ENCODE data around the gene ZNF500.

Gene ZNF500

GRCh38 chr16:4733747-4734062 is 33.3 kb downstream of the ZNF500 start:
- H3K36me3 ChIP-seq (ENCODE audit: control insufficient read depth in 2 of 2, insufficient read depth in 2 of 2, low read length in 2 of 2), result peaks cover 12 to 22% of the 10 kb centered on the region in 2 donors
- H3K4me3 ChIP-seq (ENCODE audit: low read length in 2 of 2), result peak overlapping the region; percentile 81 to 88
- no peaks in the 10 kb centered on the region for H3K27me3 ChIP-seq (ENCODE audit: control insufficient read depth in 2 of 2, insufficient read depth in 2 of 2, low read length in 2 of 2)
- peaks cover 6 to 9% of the 10 kb centered on the region in 2 donors for H3K4me1 ChIP-seq (ENCODE audit: control insufficient read depth in 2 of 2, insufficient read depth in 2 of 2, low read length in 2 of 2)
- H3K27ac ChIP-seq (ENCODE audit: low read depth in 2 of 2, low read length in 2 of 2), result peak overlapping the region; percentile 81 to 83
- no peaks in the 10 kb centered on the region for H3K9me3 ChIP-seq (ENCODE audit: control insufficient read depth in 2 of 2, low read length in 2 of 2)
- H3K9ac ChIP-seq (ENCODE audit: low read depth in 1 of 2, low read length in 2 of 2), result peak overlapping the region; percentile 61 to 64

GRCh38 chr16:4733211-4733742 is 33.7 kb downstream of the ZNF500 start:
- H3K27ac ChIP-seq (ENCODE audit: low read depth in 2 of 2, low read length in 2 of 2), result no peak overlapping the region

GRCh38 chr16:4729876-4730275 is 37.1 kb downstream of the ZNF500 start:
- Histone ChIP-seq H3K9ac (ENCODE audit: low read depth in 1 of 2, low read length in 2 of 2) (no peak overlapping the region), H3K27me3 (ENCODE audit: control insufficient read depth in 2 of 2, insufficient read depth in 2 of 2, low read length in 2 of 2) (no peaks in the 10 kb centered on the region), H3K4me1 (ENCODE audit: control insufficient read depth in 2 of 2, insufficient read depth in 2 of 2, low read length in 2 of 2) (peaks cover under 1 to 4% of the 10 kb centered on the region in 2 donors), H3K36me3 (ENCODE audit: control insufficient read depth in 2 of 2, insufficient read depth in 2 of 2, low read length in 2 of 2) (peaks cover 25 to 45% of the 10 kb centered on the region in 2 donors), H3K4me3 (ENCODE audit: low read length in 2 of 2) (no peak overlapping the region), H3K27ac (ENCODE audit: low read depth in 2 of 2, low read length in 2 of 2) (no peak overlapping the region), H3K9me3 (ENCODE audit: control insufficient read depth in 2 of 2, low read length in 2 of 2) (no peaks in the 10 kb centered on the region)

More at GRCh38 chr16:4733211-4733742, 33.7 kb downstream of the ZNF500 start:
- Histone ChIP-seq H3K4me1 (ENCODE audit: control insufficient read depth in 2 of 2, insufficient read depth in 2 of 2, low read length in 2 of 2) (peaks cover 6 to 9% of the 10 kb centered on the region in 2 donors), H3K4me3 (ENCODE audit: low read length in 2 of 2) (peak overlapping the region; percentile 81 to 88), H3K9me3 (ENCODE audit: control insufficient read depth in 2 of 2, low read length in 2 of 2) (no peaks in the 10 kb centered on the region), H3K9ac (ENCODE audit: low read depth in 1 of 2, low read length in 2 of 2) (peak overlapping the region in 1 of 2 donors; percentile 64), H3K27me3 (ENCODE audit: control insufficient read depth in 2 of 2, insufficient read depth in 2 of 2, low read length in 2 of 2) (no peaks in the 10 kb centered on the region), H3K36me3 (ENCODE audit: control insufficient read depth in 2 of 2, insufficient read depth in 2 of 2, low read length in 2 of 2) (peaks cover 12 to 24% of the 10 kb centered on the region in 2 donors)

GRCh38 chr16:4728676-4729075 is 38.3 kb downstream of the ZNF500 start:
- Histone ChIP-seq H3K4me3 (ENCODE audit: low read length in 2 of 2) (no peak overlapping the region), H3K27ac (ENCODE audit: low read depth in 2 of 2, low read length in 2 of 2) (no peak overlapping the region), H3K9ac (ENCODE audit: low read depth in 1 of 2, low read length in 2 of 2) (no peak overlapping the region), H3K4me1 (ENCODE audit: control insufficient read depth in 2 of 2, insufficient read depth in 2 of 2, low read length in 2 of 2) (peaks cover 0 to 3% of the 10 kb centered on the region in 2 donors), H3K27me3 (ENCODE audit: control insufficient read depth in 2 of 2, insufficient read depth in 2 of 2, low read length in 2 of 2) (no peaks in the 10 kb centered on the region), H3K36me3 (ENCODE audit: control insufficient read depth in 2 of 2, insufficient read depth in 2 of 2, low read length in 2 of 2) (peaks cover 29 to 53% of the 10 kb centered on the region in 2 donors), H3K9me3 (ENCODE audit: control insufficient read depth in 2 of 2, low read length in 2 of 2) (no peaks in the 10 kb centered on the region)

GRCh38 chr16:4726616-4727015 is 40.3 kb downstream of the ZNF500 start:
- Histone ChIP-seq H3K27ac (ENCODE audit: low read depth in 2 of 2, low read length in 2 of 2) (no peak overlapping the region), H3K36me3 (ENCODE audit: control insufficient read depth in 2 of 2, insufficient read depth in 2 of 2, low read length in 2 of 2) (peaks cover 33 to 58% of the 10 kb centered on the region in 2 donors), H3K4me1 (ENCODE audit: control insufficient read depth in 2 of 2, insufficient read depth in 2 of 2, low read length in 2 of 2) (no peaks in the 10 kb centered on the region), H3K27me3 (ENCODE audit: control insufficient read depth in 2 of 2, insufficient read depth in 2 of 2, low read length in 2 of 2) (no peaks in the 10 kb centered on the region), H3K4me3 (ENCODE audit: low read length in 2 of 2) (no peak overlapping the region), H3K9ac (ENCODE audit: low read depth in 1 of 2, low read length in 2 of 2) (no peak overlapping the region), H3K9me3 (ENCODE audit: control insufficient read depth in 2 of 2, low read length in 2 of 2) (no peaks in the 10 kb centered on the region)

GRCh38 chr16:4724661-4725270 is 42.2 kb downstream of the ZNF500 start:
- no peak overlapping the region for H3K9ac ChIP-seq (ENCODE audit: low read depth in 1 of 2, low read length in 2 of 2)
- no peak overlapping the region for H3K4me3 ChIP-seq (ENCODE audit: low read length in 2 of 2)
- peaks cover 27 to 46% of the 10 kb centered on the region in 2 donors for H3K36me3 ChIP-seq (ENCODE audit: control insufficient read depth in 2 of 2, insufficient read depth in 2 of 2, low read length in 2 of 2)
- no peaks in the 10 kb centered on the region for H3K9me3 ChIP-seq (ENCODE audit: control insufficient read depth in 2 of 2, low read length in 2 of 2)
- no peaks in the 10 kb centered on the region for H3K4me1 ChIP-seq (ENCODE audit: control insufficient read depth in 2 of 2, insufficient read depth in 2 of 2, low read length in 2 of 2)
- no peaks in the 10 kb centered on the region for H3K27me3 ChIP-seq (ENCODE audit: control insufficient read depth in 2 of 2, insufficient read depth in 2 of 2, low read length in 2 of 2)
- H3K27ac ChIP-seq (ENCODE audit: low read depth in 2 of 2, low read length in 2 of 2), result no peak overlapping the region

- no peaks in the 10 kb centered on the region for H3K4me1 ChIP-seq (ENCODE audit: control insufficient read depth in 2 of 2, insufficient read depth in 2 of 2, low read length in 2 of 2)
- H3K4me3 ChIP-seq (ENCODE audit: low read length in 2 of 2), result no peak overlapping the region
- H3K27ac ChIP-seq (ENCODE audit: low read depth in 2 of 2, low read length in 2 of 2), result no peak overlapping the region
- no peaks in the 10 kb centered on the region for H3K9me3 ChIP-seq (ENCODE audit: control insufficient read depth in 2 of 2, low read length in 2 of 2)
- peaks cover 21 to 35% of the 10 kb centered on the region in 2 donors for H3K36me3 ChIP-seq (ENCODE audit: control insufficient read depth in 2 of 2, insufficient read depth in 2 of 2, low read length in 2 of 2)
- H3K27me3 ChIP-seq (ENCODE audit: control insufficient read depth in 2 of 2, insufficient read depth in 2 of 2, low read length in 2 of 2), result no peaks in the 10 kb centered on the region
- H3K9ac ChIP-seq (ENCODE audit: low read depth in 1 of 2, low read length in 2 of 2), result no peak overlapping the region
Measured at GRCh38 chr16:4723071-4723767, 43.7 kb downstream of the ZNF500 start.

GRCh38 chr16:4718466-4718865 is 48.5 kb downstream of the ZNF500 start:
- Histone ChIP-seq H3K27ac (ENCODE audit: low read depth in 2 of 2, low read length in 2 of 2) (no peak overlapping the region), H3K9me3 (ENCODE audit: control insufficient read depth in 2 of 2, low read length in 2 of 2) (no peaks in the 10 kb centered on the region), H3K9ac (ENCODE audit: low read depth in 1 of 2, low read length in 2 of 2) (no peak overlapping the region), H3K4me1 (ENCODE audit: control insufficient read depth in 2 of 2, insufficient read depth in 2 of 2, low read length in 2 of 2) (no peaks in the 10 kb centered on the region), H3K27me3 (ENCODE audit: control insufficient read depth in 2 of 2, insufficient read depth in 2 of 2, low read length in 2 of 2) (no peaks in the 10 kb centered on the region), H3K36me3 (ENCODE audit: control insufficient read depth in 2 of 2, insufficient read depth in 2 of 2, low read length in 2 of 2) (peaks cover 14 to 22% of the 10 kb centered on the region in 2 donors), H3K4me3 (ENCODE audit: low read length in 2 of 2) (no peak overlapping the region)

GRCh38 chr16:4714996-4715395 is 52.0 kb downstream of the ZNF500 start:
- no peaks in the 10 kb centered on the region for H3K27me3 ChIP-seq (ENCODE audit: control insufficient read depth in 2 of 2, insufficient read depth in 2 of 2, low read length in 2 of 2)
- no peak overlapping the region for H3K4me3 ChIP-seq (ENCODE audit: low read length in 2 of 2)
- no peaks in the 10 kb centered on the region for H3K9me3 ChIP-seq (ENCODE audit: control insufficient read depth in 2 of 2, low read length in 2 of 2)
- H3K27ac ChIP-seq (ENCODE audit: low read depth in 2 of 2, low read length in 2 of 2), result no peak overlapping the region
- H3K9ac ChIP-seq (ENCODE audit: low read depth in 1 of 2, low read length in 2 of 2), result no peak overlapping the region
- H3K36me3 ChIP-seq (ENCODE audit: control insufficient read depth in 2 of 2, insufficient read depth in 2 of 2, low read length in 2 of 2), result peaks cover 16 to 30% of the 10 kb centered on the region in 2 donors
- H3K4me1 ChIP-seq (ENCODE audit: control insufficient read depth in 2 of 2, insufficient read depth in 2 of 2, low read length in 2 of 2), result no peaks in the 10 kb centered on the region

- Histone ChIP-seq H3K4me1 (ENCODE audit: control insufficient read depth in 2 of 2, insufficient read depth in 2 of 2, low read length in 2 of 2) (no peaks in the 10 kb centered on the region), H3K27ac (ENCODE audit: low read depth in 2 of 2, low read length in 2 of 2) (no peak overlapping the region), H3K9me3 (ENCODE audit: control insufficient read depth in 2 of 2, low read length in 2 of 2) (no peaks in the 10 kb centered on the region), H3K27me3 (ENCODE audit: control insufficient read depth in 2 of 2, insufficient read depth in 2 of 2, low read length in 2 of 2) (no peaks in the 10 kb centered on the region), H3K4me3 (ENCODE audit: low read length in 2 of 2) (no peak overlapping the region), H3K9ac (ENCODE audit: low read depth in 1 of 2, low read length in 2 of 2) (no peak overlapping the region), H3K36me3 (ENCODE audit: control insufficient read depth in 2 of 2, insufficient read depth in 2 of 2, low read length in 2 of 2) (peaks cover 16 to 33% of the 10 kb centered on the region in 2 donors)
Measured at GRCh38 chr16:4713663-4714501, 53.1 kb downstream of the ZNF500 start.

Data from mucosa of rectum (tissue), 2 donors.